Activated CD8-positive, alpha-beta memory T cell treated with anti-CD3 and anti-CD28 coated beads, Interleukin-2, amount 50 U/mL, for 24 hours (primary cell): ENCODE measurements around the gene ZCCHC14.
A peak's percentile ranks its signal among the peaks of the same experiment; 100 is the strongest.
"Not testable (repeated sequence)": the region's sequence is repeated elsewhere in the genome, so short reads cannot be mapped to it uniquely, and the experiment has no call there.

Experiments used
- DNase-seq: peaks from one replicate; pipeline ENCODE4 v3.0.0-alpha.2; 2020; ENCODE audit errors: extremely low read depth

The ZCCHC14 gene

GRCh38 chr16:87497023-87497766, 4.4 kb upstream of the ZCCHC14 start:
- not testable (repeated sequence) for DNase-seq

GRCh38 chr16:87496447-87496801, 3.6 kb upstream of the ZCCHC14 start:
- DNase-seq, result no peak

DNA sequence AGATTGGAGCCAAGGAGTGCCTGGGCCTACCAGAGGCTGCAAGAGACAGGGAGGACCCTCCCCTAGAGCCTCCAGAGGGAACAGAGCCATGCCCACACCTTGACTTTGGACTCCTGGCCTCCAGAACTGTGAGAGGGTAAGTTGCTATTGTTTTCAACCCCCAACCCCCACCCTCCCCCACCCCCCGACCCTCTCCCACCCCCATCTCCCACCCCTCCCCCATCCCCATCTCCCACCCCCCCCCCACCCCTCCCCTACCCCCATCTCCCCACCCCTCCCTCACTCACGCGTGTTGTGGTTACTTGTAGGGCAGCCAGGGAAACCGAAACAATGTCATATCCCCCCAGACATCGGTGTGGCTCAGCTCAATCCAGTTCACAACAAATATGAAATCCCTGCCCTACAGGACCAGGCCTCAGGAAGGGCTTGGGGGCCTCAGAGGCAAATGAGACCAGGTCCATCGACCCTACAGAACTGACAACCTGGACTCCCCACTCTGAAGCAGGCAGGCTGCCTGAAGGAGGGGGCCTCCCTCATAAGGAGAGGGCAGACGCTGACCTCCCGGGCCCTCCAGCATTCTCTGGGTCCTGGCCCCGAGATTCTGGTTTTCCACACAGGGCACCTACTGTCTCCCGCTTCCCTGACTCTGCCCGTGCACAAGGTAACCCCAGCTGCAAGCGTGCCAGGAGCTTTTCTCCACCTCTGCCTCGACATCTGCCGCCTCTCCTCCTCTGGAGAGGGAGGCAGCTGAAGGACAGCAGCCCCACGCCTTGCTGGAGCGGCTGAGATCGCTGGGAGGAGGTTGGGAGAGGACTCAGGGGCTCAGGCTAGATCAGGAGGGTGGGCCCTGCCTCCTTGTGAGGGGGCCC, 3.0 kb upstream of the ZCCHC14 start:
- DNase-seq, result no peak

DNA sequence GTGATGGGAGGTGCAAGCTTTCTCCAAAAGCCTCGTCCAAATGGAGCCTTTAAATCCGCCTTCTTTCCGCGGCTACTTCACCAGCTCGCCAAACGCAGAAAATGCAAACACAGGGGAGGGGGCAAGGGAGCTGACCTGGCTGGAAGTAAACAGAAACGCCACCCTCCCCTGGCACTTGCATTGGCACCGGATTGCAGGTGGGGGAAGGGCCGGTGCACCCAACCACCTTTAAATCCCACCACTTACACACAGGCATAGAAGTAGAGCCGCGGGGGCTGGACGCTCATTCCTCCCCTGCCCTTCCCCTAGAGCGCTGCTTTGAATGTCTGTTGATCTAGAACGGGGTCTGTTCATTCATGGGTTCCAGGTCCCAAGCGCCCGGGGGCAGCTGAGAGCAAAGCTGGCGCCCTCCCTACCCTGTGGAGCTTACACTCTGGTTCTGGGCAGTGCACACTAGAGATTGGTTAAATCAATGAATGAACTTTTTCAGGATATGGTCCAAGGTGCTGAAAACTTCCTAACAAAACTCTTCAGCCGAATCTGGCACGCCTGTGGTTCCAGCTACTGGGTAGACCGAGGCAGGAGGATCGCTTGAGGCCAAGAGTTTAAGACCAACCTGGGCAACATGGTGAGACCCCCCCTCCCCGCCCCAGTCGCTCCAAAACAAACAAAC, 920 bp upstream of the ZCCHC14 start:
- no peak for DNase-seq

DNA sequence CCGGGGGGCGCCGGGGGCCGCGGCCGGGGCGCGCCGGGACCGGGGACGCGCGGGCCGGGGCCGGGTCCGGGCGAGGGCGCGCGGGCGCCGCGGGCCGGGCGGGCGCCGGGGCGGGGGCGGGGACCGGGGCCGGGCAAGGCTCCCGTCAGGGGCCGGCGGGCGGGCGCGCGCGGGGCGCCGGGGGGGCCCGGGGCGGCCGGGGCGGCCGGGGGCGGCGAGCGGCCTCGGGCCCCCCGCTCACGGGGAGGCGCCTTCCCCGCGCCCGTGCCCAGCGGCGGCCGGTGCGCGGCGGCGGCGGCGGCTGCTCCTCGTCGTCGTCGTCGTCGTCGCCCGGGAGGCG, 563 bp downstream of the ZCCHC14 start:
- no peak for DNase-seq

- no peak for DNase-seq
These were observed 1.1 kb downstream of the ZCCHC14 start for GRCh38 chr16:87491522-87492290.

DNA sequence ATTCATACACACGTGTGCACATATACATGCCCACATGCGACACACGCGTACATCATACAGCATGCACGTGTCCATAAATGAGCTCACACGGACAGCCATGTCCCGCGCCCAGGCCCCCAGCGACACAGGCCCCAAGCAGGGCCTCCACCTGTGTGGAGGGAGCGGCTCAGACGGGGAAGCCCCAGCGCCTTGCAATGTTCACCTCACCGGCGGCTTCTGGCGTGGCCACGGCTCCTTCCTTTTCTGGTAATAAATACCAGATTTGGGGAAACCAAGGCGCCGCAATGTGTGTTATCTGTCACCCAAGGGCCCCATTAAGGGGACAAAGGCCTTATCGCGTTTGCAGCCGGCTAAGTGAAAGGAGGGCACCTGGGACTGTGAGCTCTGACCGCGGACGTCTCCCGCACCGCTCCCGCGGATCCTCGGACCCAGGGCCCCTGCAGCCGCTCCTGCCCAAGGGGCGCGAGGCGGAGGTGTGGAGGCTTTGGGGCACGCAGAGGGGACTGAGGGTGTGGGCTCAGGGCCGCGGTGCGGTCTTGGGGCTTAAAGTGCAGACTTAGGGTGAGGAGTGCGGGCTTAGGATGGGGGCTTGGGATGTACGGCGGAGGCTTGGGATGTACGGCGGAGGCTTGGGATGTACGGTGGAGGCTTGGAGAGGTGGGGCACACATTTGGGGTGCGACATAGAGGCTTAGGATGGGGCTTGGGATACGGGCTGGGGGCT, 1.9 kb downstream of the ZCCHC14 start:
- peak; percentile 25 for DNase-seq

GRCh38 chr16:87490096-87490798, 2.6 kb downstream of the ZCCHC14 start:
- DNase-seq, result no peak

DNA sequence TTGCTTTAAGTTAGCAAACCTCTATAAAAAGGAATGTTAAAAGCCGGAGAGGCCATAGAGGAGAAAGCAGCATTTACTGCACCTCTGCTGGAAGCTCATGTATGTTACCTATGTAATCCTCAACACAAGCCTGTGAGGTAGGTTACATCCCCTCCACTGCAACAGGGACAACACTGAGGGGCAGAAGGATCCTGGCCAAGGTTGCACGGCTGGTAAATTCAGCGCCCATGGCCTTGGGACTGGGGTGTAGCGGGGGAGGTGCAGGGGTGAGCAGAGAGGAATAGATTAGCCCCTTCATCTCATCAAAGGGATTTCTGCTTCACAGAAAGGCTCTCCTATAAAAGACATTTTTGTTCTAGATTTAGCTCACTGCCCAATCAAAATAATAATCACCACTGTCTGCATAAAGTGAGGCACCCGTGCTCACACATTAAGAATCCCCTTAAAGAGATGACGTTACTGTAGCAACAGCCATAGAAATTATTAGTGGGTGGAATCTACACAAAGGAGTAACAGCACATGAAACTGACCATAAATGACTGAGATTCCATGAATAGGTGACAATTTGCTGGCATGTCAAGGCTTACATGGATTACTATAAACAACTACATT, 3.3 kb downstream of the ZCCHC14 start:
- no peak for DNase-seq

DNA sequence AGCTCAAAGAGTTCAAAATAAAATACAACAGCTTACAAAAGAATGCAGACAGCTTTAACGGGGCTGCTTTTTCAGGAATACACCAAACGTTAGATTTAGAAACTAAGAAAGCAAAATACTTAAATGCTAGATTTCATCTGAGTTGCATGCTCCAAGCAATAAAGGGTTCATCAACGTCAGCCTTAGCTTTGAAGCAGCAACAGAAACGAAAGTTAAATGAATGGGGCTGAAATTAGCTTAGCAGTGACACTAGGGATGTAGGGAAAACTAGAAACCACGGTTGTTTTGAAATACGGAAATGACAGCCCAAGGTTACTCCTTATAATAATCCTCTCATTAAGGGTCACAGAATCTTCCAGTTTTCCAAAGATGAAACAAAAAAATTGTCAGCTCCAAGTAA, 3.9 kb downstream of the ZCCHC14 start:
- DNase-seq, result not testable (repeated sequence)

- DNase-seq, result no peak
These were observed 5.4 kb downstream of the ZCCHC14 start for GRCh38 chr16:87487361-87487924.

DNA sequence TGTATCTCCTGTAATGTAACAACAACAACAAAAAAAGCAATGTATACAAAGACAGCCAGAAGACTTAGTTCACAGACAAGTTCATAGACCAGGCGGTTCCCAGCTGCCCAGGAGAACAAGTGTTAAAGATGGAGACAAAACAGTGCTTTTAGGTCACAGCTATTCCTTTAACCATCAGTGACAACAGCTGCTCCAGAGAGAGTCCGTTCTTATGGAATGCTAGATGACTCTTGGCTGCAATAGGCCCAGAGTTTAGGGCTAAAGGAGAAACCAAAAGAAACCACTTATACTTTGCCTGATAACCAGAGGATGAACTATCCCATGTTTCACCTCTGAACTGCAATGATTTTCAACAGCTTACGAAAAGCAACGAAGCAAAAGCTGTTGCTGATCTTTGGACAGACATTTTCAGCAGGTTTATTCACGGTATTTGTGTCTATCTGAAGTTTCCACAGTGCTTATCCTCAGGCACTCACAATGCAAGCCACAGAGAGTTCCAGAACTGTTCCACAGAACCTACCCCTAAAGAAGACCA, 6.0 kb downstream of the ZCCHC14 start:
- no peak for DNase-seq

- no peak for DNase-seq
These were observed 6.5 kb downstream of the ZCCHC14 start for GRCh38 chr16:87486282-87486681.

- not testable (repeated sequence) for DNase-seq
These were observed 7.0 kb downstream of the ZCCHC14 start for GRCh38 chr16:87485792-87486191.

GRCh38 chr16:87484487-87485331, 8.1 kb downstream of the ZCCHC14 start:
- no peak for DNase-seq

- DNase-seq, result no peak
These were observed 9.3 kb downstream of the ZCCHC14 start for GRCh38 chr16:87483481-87483880.

DNA sequence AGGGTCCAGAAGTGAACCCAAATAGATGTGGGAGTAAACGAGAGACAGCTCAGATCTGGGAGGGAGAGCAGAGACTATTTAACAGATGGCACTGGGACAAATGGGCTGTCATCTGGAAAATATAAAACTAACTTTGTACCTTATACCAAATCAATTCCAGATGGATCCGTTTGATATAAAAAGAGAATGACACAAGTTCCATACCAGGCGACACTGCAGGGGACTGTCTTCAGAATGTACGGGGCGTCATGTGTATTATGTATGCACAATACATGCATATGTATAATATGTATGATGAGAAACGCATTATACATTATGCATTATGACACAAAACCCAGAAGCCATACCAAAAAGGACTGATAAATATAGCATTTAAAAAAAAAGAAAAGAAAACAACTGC, 10.2 kb downstream of the ZCCHC14 start:
- not testable (repeated sequence) for DNase-seq

DNA sequence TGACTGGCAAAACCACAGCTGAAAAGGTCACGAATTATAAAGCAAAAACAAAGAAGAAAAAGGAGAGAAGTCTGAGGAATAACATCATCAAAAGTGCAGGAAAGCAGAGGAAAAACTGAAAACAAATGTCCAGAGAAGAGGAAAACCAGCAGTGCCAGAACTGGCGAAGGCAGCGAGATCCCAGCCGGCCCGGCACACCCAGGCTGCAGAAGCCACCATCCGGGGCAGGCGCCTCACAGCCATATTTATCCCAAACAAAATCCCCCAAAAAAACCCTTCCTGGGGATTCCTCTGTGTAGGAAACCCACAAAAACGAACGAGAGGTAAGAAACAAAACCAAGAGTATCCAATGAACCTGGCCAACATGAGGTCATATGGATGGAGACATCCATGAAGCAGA, 10.6 kb downstream of the ZCCHC14 start:
- no peak for DNase-seq

DNA sequence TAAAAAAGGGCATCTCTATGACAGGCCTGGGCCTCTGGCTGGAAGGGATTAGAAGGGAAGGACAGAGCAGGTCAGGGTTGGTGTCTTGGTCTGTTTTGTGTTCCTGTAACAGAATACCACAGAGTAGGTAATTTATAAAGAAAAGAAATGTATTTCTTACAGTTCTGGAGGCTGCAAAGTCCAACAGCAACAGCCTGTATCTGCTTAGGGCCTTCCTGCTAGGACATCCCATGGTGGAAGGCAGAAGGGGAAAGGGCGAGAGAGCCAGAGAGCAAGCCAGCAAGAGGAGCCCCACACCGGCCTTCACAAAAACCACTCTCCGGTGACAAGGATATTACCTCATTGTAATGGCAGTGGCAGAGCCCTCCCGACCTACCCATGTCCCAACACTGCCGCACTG, 11.1 kb downstream of the ZCCHC14 start:
- not testable (repeated sequence) for DNase-seq
